ENCODE data around the gene FAM78B. TPM values are rescaled to one million over a fixed set of nuclear protein-coding genes. Genes with fewer than 3 reads are reported as not detected.
A peak's percentile ranks its signal among the peaks of the same experiment; 100 is the strongest.

The FAM78B gene
- total RNA-seq, 3 donors from 2014 or later, result 1.3 to 3.7 (median 2.2) TPM

GRCh38 chr1:166039436-166040201 lies 127.2 kb downstream of the FAM78B start:
- H3K4me1 ChIP-seq (ENCODE audit: low read depth), result no peaks in the 10 kb centered on the region
- intact Hi-C loops (cut with DNase I, micrococcal nuclease), result no loop called here
- no peaks in the 10 kb centered on the region for H3K36me3 ChIP-seq (ENCODE audit: low read depth)
- no peak for TF ChIP-seq CTCF (IDR thresholded peaks at IDR 0.05)
- DNase-seq (no peak), ATAC-seq (no peak)
- H3K4me3 ChIP-seq, result no peak overlapping the region
- no peaks in the 10 kb centered on the region for H3K9me3 ChIP-seq

DNA sequence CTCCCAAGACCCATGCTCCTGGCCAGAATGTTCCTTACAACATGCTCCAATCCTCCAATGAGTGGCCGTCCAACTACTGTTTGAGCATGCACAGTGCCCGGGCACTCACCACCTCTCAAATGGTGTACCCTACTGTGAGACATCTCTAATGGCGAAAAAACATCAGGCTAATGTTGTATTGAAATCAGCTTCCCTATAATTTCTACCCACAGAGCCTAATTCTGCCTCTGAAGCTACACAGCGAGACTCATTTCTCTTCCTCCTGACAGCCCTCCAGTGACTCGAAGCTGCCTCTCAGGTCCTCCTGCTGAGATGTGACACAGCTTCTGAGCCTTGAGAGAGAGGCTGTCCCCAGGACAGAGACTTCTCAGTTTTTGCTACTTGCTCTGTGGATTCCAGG lies 130.7 kb downstream of the FAM78B start:
- no peaks in the 10 kb centered on the region for H3K4me1 ChIP-seq (ENCODE audit: low read depth)
- no peak overlapping the region for H3K4me3 ChIP-seq
- DNase-seq, result no peak
- no peaks in the 10 kb centered on the region for H3K36me3 ChIP-seq (ENCODE audit: low read depth)
- intact Hi-C loops (cut with DNase I, micrococcal nuclease), result no loop called here
- TF ChIP-seq CTCF (IDR thresholded peaks at IDR 0.05), result no peak
- no peaks in the 10 kb centered on the region for H3K9me3 ChIP-seq
- no peak for ATAC-seq

DNA sequence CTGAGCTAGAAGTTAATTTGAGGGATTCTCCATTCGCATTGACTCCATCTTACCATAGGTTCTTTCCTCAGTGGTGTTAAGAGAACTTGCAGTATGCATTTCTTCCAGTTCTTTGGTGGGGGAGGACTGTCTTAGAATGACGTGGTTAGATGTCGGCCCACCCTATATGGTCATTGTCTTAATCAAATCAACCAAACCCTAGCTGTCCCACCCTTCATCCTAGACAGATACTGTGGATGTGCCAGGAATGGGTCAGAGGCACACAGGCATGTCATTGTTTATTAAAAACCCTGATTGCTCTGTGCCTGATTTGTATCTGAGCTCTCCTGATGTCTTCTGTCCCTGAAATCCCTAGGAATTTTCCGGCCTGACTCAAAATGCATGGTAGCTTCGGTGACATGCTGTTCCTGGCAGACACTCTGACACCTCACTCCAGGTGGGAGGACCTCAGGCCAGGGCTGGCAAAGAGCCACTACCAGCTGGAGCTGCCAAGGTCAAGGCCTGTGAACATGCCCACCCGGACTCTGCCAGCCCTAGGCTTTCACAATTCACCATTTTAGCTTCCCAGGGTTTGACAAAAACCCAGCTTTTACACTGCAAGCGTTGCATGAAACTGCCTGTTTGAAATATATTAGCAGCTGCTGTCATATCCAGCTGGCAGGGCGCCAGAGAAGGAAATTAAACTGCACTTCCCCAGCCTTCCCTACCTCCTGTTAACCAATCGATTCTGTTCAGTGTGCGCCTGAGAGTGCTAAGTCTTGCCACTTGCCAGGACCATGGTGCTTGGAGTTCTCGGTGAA lies 134.0 kb downstream of the FAM78B start:
- no peak for TF ChIP-seq CTCF (IDR thresholded peaks at IDR 0.05)
- no peaks in the 10 kb centered on the region for H3K4me1 ChIP-seq (ENCODE audit: low read depth)
- intact Hi-C loops (cut with DNase I, micrococcal nuclease), result no loop called here
- H3K36me3 ChIP-seq (ENCODE audit: low read depth), result no peaks in the 10 kb centered on the region
- H3K4me3 ChIP-seq, result no peak overlapping the region
- DNase-seq (peak in 1 of 3 donors; percentile 25), ATAC-seq (no peak)
- no peaks in the 10 kb centered on the region for H3K9me3 ChIP-seq

GRCh38 chr1:166031932-166032571 lies 134.7 kb downstream of the FAM78B start:
- no peak overlapping the region for H3K4me3 ChIP-seq
- no peaks in the 10 kb centered on the region for H3K4me1 ChIP-seq (ENCODE audit: low read depth)
- ATAC-seq (no peak), DNase-seq (no peak)
- intact Hi-C loops (cut with DNase I, micrococcal nuclease), result no loop called here
- no peaks in the 10 kb centered on the region for H3K9me3 ChIP-seq
- no peaks in the 10 kb centered on the region for H3K36me3 ChIP-seq (ENCODE audit: low read depth)
- no peak for TF ChIP-seq CTCF (IDR thresholded peaks at IDR 0.05)

DNA sequence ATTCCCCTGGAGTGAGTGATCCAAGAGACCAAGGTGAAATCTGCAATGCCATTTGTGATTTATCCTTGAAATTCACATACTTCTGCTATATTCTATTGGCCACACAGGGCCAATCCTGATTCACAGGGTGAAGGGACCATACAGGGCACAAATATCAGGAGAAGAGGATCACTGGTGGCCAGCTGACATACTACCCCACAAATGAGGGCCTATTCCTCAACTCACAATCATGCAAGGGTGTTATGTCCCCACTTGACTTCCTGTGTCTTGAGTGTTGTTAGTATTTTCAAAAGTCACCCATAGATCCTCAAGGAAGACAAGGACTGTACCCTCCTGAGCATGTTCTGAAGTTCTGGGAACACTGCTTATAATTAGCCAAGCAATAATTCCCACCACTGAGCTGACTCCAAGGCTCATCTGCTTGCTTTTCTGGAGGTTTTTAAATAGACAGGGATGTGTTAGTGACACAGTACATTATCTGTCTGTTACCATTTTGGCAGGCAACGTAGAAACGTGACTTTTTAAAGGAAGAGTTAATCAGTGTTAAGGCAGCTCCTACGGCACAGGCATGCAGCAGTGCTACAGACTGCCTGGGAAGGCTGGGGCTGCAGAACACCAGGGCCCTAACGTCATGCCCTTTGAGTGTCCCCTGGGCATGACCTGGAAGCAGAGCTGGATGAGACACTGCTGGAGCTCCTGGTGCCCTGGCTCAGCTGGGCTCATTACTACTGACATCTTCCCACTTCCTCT lies 137.4 kb downstream of the FAM78B start:
- Histone ChIP-seq H3K4me1 (ENCODE audit: low read depth) (no peaks in the 10 kb centered on the region), H3K4me3 (no peak overlapping the region), H3K9me3 (no peaks in the 10 kb centered on the region), H3K36me3 (ENCODE audit: low read depth) (no peaks in the 10 kb centered on the region)
- intact Hi-C loops (cut with DNase I, micrococcal nuclease), result no loop called here
- ATAC-seq (no peak), DNase-seq (no peak)
- no peak for TF ChIP-seq CTCF (IDR thresholded peaks at IDR 0.05)

Data from mucosa of descending colon (tissue), 3 donors.